Activated CD8-positive, alpha-beta memory T cell treated with anti-CD3 and anti-CD28 coated beads, Interleukin-2, amount 50 U/mL, for 1 hour (primary cell): ENCODE results near the gene ELL.

ENCODE experiments used
- DNase-seq: peaks from one replicate; pipeline ENCODE4 v3.0.0-alpha.2; 2020; ENCODE audit errors: extremely low read depth

ELL gene

GRCh38 chr19:18469069-18469846 is 52.6 kb downstream of the ELL start:
- DNase-seq = no peak

- DNase-seq = no peak
Measured at GRCh38 chr19:18468517-18468916, 53.4 kb downstream of the ELL start.

- DNase-seq = no peak
Measured at GRCh38 chr19:18467978-18468377, 53.9 kb downstream of the ELL start.

- DNase-seq = no peak
Measured at GRCh38 chr19:18466354-18466753, 55.5 kb downstream of the ELL start.

GRCh38 chr19:18465964-18466339 is 55.9 kb downstream of the ELL start:
- DNase-seq = no peak

GRCh38 chr19:18465214-18465963 is 56.5 kb downstream of the ELL start:
- no peak for DNase-seq

- no peak for DNase-seq
Measured at GRCh38 chr19:18464646-18465045, 57.2 kb downstream of the ELL start.

GRCh38 chr19:18461471-18461870 is 60.4 kb downstream of the ELL start:
- DNase-seq = no peak

GRCh38 chr19:18460900-18461299 is 61.0 kb downstream of the ELL start:
- DNase-seq = no peak

- DNase-seq = no peak
Measured at GRCh38 chr19:18457483-18458331, 64.2 kb downstream of the ELL start.

GRCh38 chr19:18456974-18457373 is 64.9 kb downstream of the ELL start:
- DNase-seq = no peak

GRCh38 chr19:18456279-18456678 is 65.6 kb downstream of the ELL start:
- no peak for DNase-seq

- no peak for DNase-seq
Measured at GRCh38 chr19:18453269-18454024, 68.4 kb downstream of the ELL start.

GRCh38 chr19:18452386-18452785 is 69.5 kb downstream of the ELL start:
- DNase-seq = no peak

GRCh38 chr19:18450931-18451836 is 70.7 kb downstream of the ELL start:
- DNase-seq = peak; percentile 57

- no peak for DNase-seq
Measured at GRCh38 chr19:18450021-18450930, 71.6 kb downstream of the ELL start.

- no peak for DNase-seq
Measured at GRCh38 chr19:18449552-18449951, 72.3 kb downstream of the ELL start.

GRCh38 chr19:18446811-18447359 is 75.0 kb downstream of the ELL start:
- no peak for DNase-seq

GRCh38 chr19:18446145-18446810 is 75.6 kb downstream of the ELL start:
- no peak for DNase-seq
